GM12874 (cell line): ENCODE measurements around the gene PCDHGB2.

ENCODE experiments used
- CTCF ChIP-seq: IDR thresholded peaks from 2 replicates; pipeline ENCODE4 v1.5.1; 2011; ENCODE audit warnings: low read depth, mild to moderate bottlenecking, control low read depth, low read length, moderate library complexity; ENCODE audit not compliant: insufficient read depth

Gene PCDHGB2

DNA sequence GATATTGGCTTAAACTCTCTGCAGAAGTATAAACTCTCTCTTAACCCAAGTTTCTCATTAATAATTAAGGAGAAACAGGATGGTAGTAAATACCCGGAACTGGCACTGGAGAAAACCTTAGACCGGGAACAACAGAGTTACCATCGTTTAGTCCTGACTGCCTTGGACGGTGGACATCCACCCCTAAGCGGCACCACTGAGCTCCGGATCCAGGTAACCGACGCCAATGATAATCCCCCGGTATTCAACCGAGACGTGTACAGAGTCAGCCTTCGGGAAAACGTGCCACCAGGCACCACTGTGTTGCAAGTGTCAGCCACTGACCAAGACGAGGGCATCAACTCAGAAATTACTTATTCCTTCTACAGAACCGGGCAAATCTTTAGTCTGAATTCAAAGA is 38.8 kb downstream of the PCDHGB2 start:
- 0 out of 2 replicates have a peak, but pooled peaks have one; percentile 1 for TF ChIP-seq CTCF

- no peak for TF ChIP-seq CTCF
Observed at GRCh38 chr5:141399555-141400258, 39.9 kb downstream of the PCDHGB2 start.

GRCh38 chr5:141402553-141403243 is 42.9 kb downstream of the PCDHGB2 start, which contains the start of gene PCDHGA9:
Gene PCDHGA9, plus strand, starts transcription at chr5:141402778. Its CDS starts 175 bp downstream, at chr5:141402953.
- no peak for TF ChIP-seq CTCF

DNA sequence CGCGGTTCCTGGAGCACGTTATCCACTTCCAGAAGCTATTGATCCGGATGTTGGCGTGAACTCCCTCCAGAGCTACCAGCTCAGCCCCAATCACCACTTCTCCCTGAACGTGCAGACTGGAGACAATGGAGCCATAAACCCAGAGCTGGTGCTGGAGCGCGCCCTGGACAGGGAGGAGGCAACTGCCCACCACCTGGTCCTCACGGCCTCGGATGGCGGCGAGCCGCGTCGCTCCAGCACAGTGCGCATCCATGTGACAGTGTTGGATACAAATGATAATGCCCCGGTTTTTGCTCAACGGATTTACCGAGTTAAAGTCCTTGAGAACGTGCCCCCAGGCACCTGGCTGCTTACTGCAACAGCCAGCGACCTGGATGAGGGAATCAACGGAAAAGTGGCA is 43.6 kb downstream of the PCDHGB2 start:
- TF ChIP-seq CTCF: no peak

GRCh38 chr5:141407790-141408505 is 48.2 kb downstream of the PCDHGB2 start, which contains the start of gene PCDHGB6:
Gene PCDHGB6, plus strand, starts transcription at chr5:141408021. Its CDS starts 182 bp downstream, at chr5:141408203.
- TF ChIP-seq CTCF: peak; percentile 78

DNA sequence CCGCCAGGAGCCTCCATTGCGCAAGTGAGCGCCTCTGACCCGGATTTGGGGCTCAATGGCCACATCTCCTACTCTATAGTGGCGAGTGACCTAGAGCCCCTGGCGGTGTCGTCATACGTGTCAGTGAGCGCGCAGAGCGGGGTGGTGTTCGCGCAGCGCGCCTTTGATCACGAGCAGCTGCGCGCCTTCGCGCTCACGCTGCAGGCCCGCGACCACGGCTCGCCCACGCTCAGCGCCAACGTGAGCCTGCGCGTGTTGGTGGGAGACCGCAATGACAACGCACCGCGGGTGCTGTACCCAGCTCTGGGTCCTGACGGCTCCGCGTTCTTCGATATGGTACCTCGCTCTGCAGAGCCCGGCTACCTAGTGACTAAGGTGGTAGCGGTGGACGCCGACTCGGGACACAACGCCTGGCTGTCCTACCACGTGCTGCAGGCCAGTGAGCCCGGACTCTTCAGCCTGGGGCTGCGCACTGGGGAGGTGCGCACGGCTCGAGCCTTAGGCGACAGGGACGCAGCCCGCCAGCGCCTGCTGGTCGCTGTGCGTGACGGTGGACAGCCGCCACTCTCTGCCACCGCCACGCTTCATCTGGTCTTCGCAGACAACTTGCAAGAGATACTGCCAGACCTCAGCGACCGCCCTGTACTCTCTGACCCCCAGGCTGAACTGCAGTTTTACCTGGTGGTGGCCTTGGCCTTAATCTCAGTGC is 50.0 kb downstream of the PCDHGB2 start:
- TF ChIP-seq CTCF: no peak
